GM12891 (cell line): Measurements from ENCODE around the gene KPNB1.

Source experiments
- POLR2A ChIP-seq: IDR thresholded peaks from 2 replicates; pipeline ENCODE4 v1.6.1; 2011; ENCODE audit warnings: low read depth, low read length, control low read depth
- POU2F2 ChIP-seq: IDR thresholded peaks from 2 replicates; pipeline ENCODE4 v1.6.1; 2011; ENCODE audit warnings: low read depth, mild to moderate bottlenecking, control low read depth, low read length, moderate library complexity

DNA sequence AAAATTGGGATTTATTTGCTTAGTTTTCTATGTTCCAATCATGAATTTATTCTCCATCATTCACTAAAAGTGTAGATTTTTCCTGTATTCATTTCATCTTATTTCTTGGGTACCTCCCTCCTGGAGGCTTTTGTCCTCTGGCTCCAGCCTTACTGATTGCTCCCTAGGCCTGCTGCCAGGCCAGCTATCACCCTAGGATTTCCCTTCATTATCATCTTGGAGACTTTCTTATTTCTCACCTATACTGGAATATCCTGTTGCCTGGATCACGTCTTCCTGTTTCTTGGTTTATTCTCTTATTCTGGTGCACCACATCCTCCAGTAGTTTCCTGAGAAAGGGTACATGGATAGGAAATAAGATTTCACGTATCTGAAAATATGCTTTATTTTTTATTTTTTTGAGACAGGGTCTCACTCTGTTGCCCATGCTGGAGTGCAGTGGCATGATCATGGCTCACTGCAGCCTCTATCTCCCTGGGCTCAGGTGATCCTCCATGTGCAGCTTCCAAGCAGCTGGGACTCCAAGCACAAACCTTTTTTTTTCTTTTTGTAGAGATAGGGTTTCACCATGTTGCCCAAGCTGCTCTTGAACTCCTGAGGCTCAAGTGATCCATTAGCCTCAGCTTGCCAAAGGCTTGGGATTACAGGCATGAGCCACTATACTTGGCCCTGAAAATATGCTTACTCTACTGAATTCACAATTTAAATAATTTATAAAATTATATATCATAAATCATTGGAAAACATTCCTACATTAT, 13.3 kb upstream of the KPNB1 start:
- TF ChIP-seq POLR2A (no peak), POU2F2 (no peak)
